Measurements from ENCODE around the gene CTNNA3. TPM values are rescaled to one million over a fixed set of nuclear protein-coding genes. Genes with fewer than 3 reads are reported as not detected.

CTNNA3 gene
- total RNA-seq, 4 donors from 2014 or later: 1.2 to 7.1 (median 1.3) TPM

GRCh38 chr10:67095531-67095930 is 600.5 kb downstream of the CTNNA3 start:
- no peak for TF ChIP-seq CTCF (IDR thresholded peaks at IDR 0.05)
- DNase-seq (ENCODE audit: low spot score): no peak
- ATAC-seq (ENCODE audit: low FRiP score): no peak

GRCh38 chr10:67088036-67088435 is 608.0 kb downstream of the CTNNA3 start:
- DNase-seq (ENCODE audit: low spot score) (no peak), ATAC-seq (ENCODE audit: low FRiP score) (no peak)
- TF ChIP-seq CTCF (IDR thresholded peaks at IDR 0.05): no peak

GRCh38 chr10:67087135-67087425 is 608.9 kb downstream of the CTNNA3 start:
- no peak for ATAC-seq (ENCODE audit: low FRiP score)
- no peak for DNase-seq (ENCODE audit: low spot score)
- no peak for TF ChIP-seq CTCF (IDR thresholded peaks at IDR 0.05)

GRCh38 chr10:67086327-67087134 is 609.5 kb downstream of the CTNNA3 start:
- peak; percentile 65 for ATAC-seq (ENCODE audit: low FRiP score)
- DNase-seq (ENCODE audit: low spot score): no peak
- no peak for TF ChIP-seq CTCF (IDR thresholded peaks at IDR 0.05)

GRCh38 chr10:67079126-67079525 is 616.9 kb downstream of the CTNNA3 start:
- no peak for DNase-seq (ENCODE audit: low spot score)
- no peak for TF ChIP-seq CTCF (IDR thresholded peaks at IDR 0.05)
- ATAC-seq (ENCODE audit: low FRiP score): no peak

GRCh38 chr10:67077376-67077775 is 618.6 kb downstream of the CTNNA3 start:
- ATAC-seq (ENCODE audit: low FRiP score) (no peak), DNase-seq (ENCODE audit: low spot score) (no peak)
- TF ChIP-seq CTCF (IDR thresholded peaks at IDR 0.05): no peak

GRCh38 chr10:67076144-67076543 is 619.9 kb downstream of the CTNNA3 start:
- DNase-seq (ENCODE audit: low spot score): no peak

More at GRCh38 chr10:67076144-67076543, 619.9 kb downstream of the CTNNA3 start:
- no peak for ATAC-seq (ENCODE audit: low FRiP score)
- no peak for TF ChIP-seq CTCF (IDR thresholded peaks at IDR 0.05)

Measured in omental fat pad (tissue), 4 donors.